Measurements from ENCODE around the gene RFX4. TPM values are rescaled to one million over a fixed set of nuclear protein-coding genes. Genes with fewer than 3 reads are reported as not detected.

The RFX4 gene
- total RNA-seq, 1 experiment from 2014 or later: not detected

DNA sequence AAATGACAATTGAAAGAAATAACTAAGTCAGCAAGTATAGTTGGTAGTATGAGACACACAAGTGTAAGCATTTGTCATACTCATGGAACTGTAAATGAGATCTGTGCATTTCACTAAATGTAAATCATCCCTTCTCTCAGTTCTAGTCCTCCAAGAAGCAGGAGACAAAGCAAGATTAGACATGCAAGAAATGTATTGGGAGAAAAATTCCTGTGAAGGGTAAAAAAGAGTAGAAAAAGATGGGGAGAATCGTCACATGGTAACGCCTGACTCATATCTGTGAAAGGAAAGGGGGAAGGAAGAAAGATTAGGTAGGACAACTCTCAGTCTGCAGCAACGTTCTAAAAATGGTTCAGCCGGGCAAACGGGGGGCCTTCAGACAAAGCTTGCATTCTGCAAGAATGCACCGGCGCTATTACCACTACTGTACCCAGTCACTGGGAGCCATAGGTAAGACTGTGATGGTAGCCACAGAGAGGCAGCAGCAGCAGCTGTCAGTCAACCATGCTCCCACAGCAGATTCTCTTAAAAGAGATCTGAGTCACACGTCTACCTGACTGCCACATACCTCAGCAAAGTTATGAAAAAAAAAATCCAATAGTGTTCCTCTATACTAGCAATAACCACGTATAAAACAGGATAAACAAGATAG, 18.0 kb upstream of the RFX4 start:
- H3K9me3 Mint-ChIP-seq (ENCODE audit: low read depth, unreplicated experiment): peaks cover 4% of the 10 kb centered on the region
- BruUV-seq (replicated peaks): no TSS peak
- CTCF ChIA-PET: no interaction called here
- H3K4me3 Mint-ChIP-seq (ENCODE audit: low read depth, unreplicated experiment): no peak overlapping the region
- DNase-seq: no peak
- H3K27ac Mint-ChIP-seq (ENCODE audit: unreplicated experiment): no peak overlapping the region
- intact Hi-C loops (cut with micrococcal nuclease; ENCODE audit: unreplicated experiment): no loop called here
- no peaks in the 10 kb centered on the region for H3K4me1 Mint-ChIP-seq (ENCODE audit: low read depth, unreplicated experiment)
- no peaks in the 10 kb centered on the region for H3K36me3 Mint-ChIP-seq (ENCODE audit: insufficient read depth, unreplicated experiment)
- no peaks in the 10 kb centered on the region for H3K27me3 Mint-ChIP-seq (ENCODE audit: unreplicated experiment)
- TF ChIP-seq, protein P1, sequence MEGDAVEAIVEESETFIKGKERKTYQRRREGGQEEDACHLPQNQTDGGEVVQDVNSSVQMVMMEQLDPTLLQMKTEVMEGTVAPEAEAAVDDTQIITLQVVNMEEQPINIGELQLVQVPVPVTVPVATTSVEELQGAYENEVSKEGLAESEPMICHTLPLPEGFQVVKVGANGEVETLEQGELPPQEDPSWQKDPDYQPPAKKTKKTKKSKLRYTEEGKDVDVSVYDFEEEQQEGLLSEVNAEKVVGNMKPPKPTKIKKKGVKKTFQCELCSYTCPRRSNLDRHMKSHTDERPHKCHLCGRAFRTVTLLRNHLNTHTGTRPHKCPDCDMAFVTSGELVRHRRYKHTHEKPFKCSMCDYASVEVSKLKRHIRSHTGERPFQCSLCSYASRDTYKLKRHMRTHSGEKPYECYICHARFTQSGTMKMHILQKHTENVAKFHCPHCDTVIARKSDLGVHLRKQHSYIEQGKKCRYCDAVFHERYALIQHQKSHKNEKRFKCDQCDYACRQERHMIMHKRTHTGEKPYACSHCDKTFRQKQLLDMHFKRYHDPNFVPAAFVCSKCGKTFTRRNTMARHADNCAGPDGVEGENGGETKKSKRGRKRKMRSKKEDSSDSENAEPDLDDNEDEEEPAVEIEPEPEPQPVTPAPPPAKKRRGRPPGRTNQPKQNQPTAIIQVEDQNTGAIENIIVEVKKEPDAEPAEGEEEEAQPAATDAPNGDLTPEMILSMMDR (IDR thresholded peaks at IDR 0.05; ENCODE audit: unreplicated experiment): no peak

DNA sequence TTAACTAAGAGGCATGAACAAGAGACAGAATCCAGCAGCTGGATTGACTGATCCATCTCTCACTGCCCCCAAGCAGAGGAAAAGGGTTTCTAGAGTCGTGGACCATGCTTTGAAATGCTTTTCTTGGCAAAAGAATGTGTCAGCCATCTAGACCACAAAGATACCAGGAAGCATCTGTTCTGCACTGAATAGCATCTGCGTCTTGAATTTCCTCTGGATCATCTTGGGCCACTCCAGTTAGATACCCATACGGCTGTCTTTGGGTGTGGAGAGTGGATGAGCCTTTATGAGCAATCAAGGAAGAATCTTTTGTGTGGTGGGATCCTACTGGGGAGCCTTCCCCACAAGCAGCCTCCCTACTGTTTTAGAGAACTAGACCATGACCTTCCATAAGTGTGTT, 16.0 kb upstream of the RFX4 start:
- no TSS peak for BruUV-seq (replicated peaks)
- H3K9me3 Mint-ChIP-seq (ENCODE audit: low read depth, unreplicated experiment): peaks cover 1% of the 10 kb centered on the region
- no peaks in the 10 kb centered on the region for H3K27me3 Mint-ChIP-seq (ENCODE audit: unreplicated experiment)

DNA sequence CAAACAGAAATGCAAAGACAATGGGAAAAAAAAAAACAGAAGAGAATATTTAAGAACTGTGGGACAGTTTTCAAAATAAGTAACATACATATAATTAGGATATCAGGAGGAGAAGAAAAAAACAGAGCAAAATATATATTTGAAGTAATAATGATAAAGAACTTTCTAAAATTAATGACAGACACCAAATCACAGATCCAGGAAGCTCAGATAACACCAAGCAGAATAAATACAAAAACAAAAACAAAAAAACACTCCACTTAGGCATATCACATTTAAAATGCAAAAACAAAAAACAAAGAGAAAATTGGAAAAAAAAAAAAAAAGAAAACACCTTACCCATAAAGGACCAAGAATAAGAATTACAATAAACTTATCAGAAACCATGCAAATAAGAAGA, 9.6 kb upstream of the RFX4 start:
- no TSS peak for BruUV-seq (replicated peaks)
- no peaks in the 10 kb centered on the region for H3K4me1 Mint-ChIP-seq (ENCODE audit: low read depth, unreplicated experiment)
- no peak for DNase-seq
- intact Hi-C loops (cut with micrococcal nuclease; ENCODE audit: unreplicated experiment): no loop called here
- H3K27ac Mint-ChIP-seq (ENCODE audit: unreplicated experiment): no peak overlapping the region
- TF ChIP-seq, protein P1 (IDR thresholded peaks at IDR 0.05; ENCODE audit: unreplicated experiment): no peak
- H3K27me3 Mint-ChIP-seq (ENCODE audit: unreplicated experiment): no peaks in the 10 kb centered on the region
- no peak overlapping the region for H3K4me3 Mint-ChIP-seq (ENCODE audit: low read depth, unreplicated experiment)
- H3K9me3 Mint-ChIP-seq (ENCODE audit: low read depth, unreplicated experiment): no peaks in the 10 kb centered on the region
- no peaks in the 10 kb centered on the region for H3K36me3 Mint-ChIP-seq (ENCODE audit: insufficient read depth, unreplicated experiment)
- CTCF ChIA-PET: interaction anchor here (0.6 kb wide), 2 partner anchors 10 to 45 kb away, joined by 3 to 4 read pairs; no protein-coding TSS in a partner anchor

More for the DNA sequence above, 16.0 kb upstream of the RFX4 start:
- Mint-ChIP-seq H3K4me3 (ENCODE audit: low read depth, unreplicated experiment) (no peak overlapping the region), H3K27ac (ENCODE audit: unreplicated experiment) (no peak overlapping the region), H3K4me1 (ENCODE audit: low read depth, unreplicated experiment) (no peaks in the 10 kb centered on the region), H3K36me3 (ENCODE audit: insufficient read depth, unreplicated experiment) (no peaks in the 10 kb centered on the region)
- CTCF ChIA-PET: no interaction called here
- DNase-seq: no peak
- intact Hi-C loops (cut with micrococcal nuclease; ENCODE audit: unreplicated experiment): no loop called here
- TF ChIP-seq, protein P1 (IDR thresholded peaks at IDR 0.05; ENCODE audit: unreplicated experiment): no peak

DNA sequence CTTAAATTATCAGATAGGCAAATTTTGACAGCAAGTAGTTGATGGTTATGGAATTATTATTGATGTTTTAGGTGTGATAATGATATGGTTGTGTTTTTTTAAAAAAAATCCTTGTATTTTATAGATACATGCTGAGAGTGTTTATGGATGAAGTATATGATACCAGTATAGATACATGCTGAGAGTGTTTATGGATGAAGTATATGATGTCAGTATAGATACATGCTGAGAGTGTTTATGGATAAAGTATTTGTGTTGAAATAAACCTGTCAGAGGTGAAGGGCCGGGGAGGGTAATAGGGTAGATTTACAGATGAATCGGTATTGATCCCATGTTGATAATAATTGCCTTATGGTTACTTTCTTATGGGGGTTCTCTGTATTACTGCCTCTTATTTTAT, 6.0 kb upstream of the RFX4 start:
- Mint-ChIP-seq H3K9me3 (ENCODE audit: low read depth, unreplicated experiment) (no peaks in the 10 kb centered on the region), H3K36me3 (ENCODE audit: insufficient read depth, unreplicated experiment) (no peaks in the 10 kb centered on the region), H3K27me3 (ENCODE audit: unreplicated experiment) (peaks cover 35% of the 10 kb centered on the region), H3K4me3 (ENCODE audit: low read depth, unreplicated experiment) (no peak overlapping the region), H3K27ac (ENCODE audit: unreplicated experiment) (no peak overlapping the region), H3K4me1 (ENCODE audit: low read depth, unreplicated experiment) (peaks cover 4% of the 10 kb centered on the region)
- intact Hi-C loops (cut with micrococcal nuclease; ENCODE audit: unreplicated experiment): no loop called here
- no TSS peak for BruUV-seq (replicated peaks)
- TF ChIP-seq, protein P1 (IDR thresholded peaks at IDR 0.05; ENCODE audit: unreplicated experiment): no peak
- no peak for DNase-seq
- CTCF ChIA-PET: no interaction called here

Measured in Calu3 (cell line).